Ishikawa (cell line): ENCODE measurements around the gene MRPS24.

Experiments used
- EGR1 ChIP-seq: IDR thresholded peaks from 2 replicates; pipeline ENCODE4 v1.6.1; 2012
- MAX ChIP-seq: IDR thresholded peaks from 2 replicates; pipeline ENCODE4 v1.6.1; 2012
- RAD21 ChIP-seq: IDR thresholded peaks from 2 replicates; pipeline ENCODE4 v1.6.1; 2012; ENCODE audit warnings: low read depth
- REST ChIP-seq: IDR thresholded peaks from 2 replicates; pipeline ENCODE4 v1.6.1; 2012; ENCODE audit warnings: low read depth, mild to moderate bottlenecking
- TCF12 ChIP-seq: IDR thresholded peaks from 2 replicates; pipeline ENCODE4 v1.6.1; 2012; ENCODE audit warnings: low read depth
- YY1 ChIP-seq: IDR thresholded peaks from 2 replicates; pipeline ENCODE4 v1.6.1; 2012; ENCODE audit warnings: low read depth

GRCh38 chr7:43851805-43852204 is 17.5 kb downstream of the MRPS24 start:
- TF ChIP-seq TCF12: no peak
- TF ChIP-seq EGR1: no peak
- TF ChIP-seq RAD21: no peak
- TF ChIP-seq YY1: no peak
- TF ChIP-seq REST: no peak
- TF ChIP-seq MAX: no peak
